Loucy (cell line): ENCODE data around the gene SPATA33.

Source experiments
- H2AFZ ChIP-seq: fragments of 200-600 bp; sonication (generic); 2 replicates; pipeline ENCODE4 v1.6.0; 2016; ENCODE audit warnings: antibody characterized with exemption, mild to moderate bottlenecking, low read length, moderate library complexity
- H3F3A ChIP-seq: fragments of 200-600 bp; 2 replicates; pipeline ENCODE4 v1.6.0; 2016; ENCODE audit warnings: antibody characterized with exemption, low read depth, mild to moderate bottlenecking
- H3K27me3 ChIP-seq: fragments of 200-600 bp; sonication (generic); 2 replicates; pipeline ENCODE4 v1.6.1; 2014; ENCODE audit warnings: low read length, mild to moderate bottlenecking; ENCODE audit not compliant: insufficient read depth, poor library complexity, severe bottlenecking
- H3K36me3 ChIP-seq: fragments of 200-600 bp; sonication (generic); 2 replicates; pipeline ENCODE4 v1.6.1; 2016; ENCODE audit warnings: low read length; ENCODE audit not compliant: insufficient read depth
- H3K4me1 ChIP-seq: fragments of 200-600 bp; sonication (generic); 2 replicates; pipeline ENCODE4 v1.5.1; 2014; ENCODE audit warnings: low read length, mild to moderate bottlenecking; ENCODE audit not compliant: insufficient read depth, poor library complexity, severe bottlenecking
- H3K4me2 ChIP-seq: fragments of 200-600 bp; sonication (generic); 2 replicates; pipeline ENCODE4 v1.6.0; 2014; ENCODE audit warnings: antibody characterized with exemption, low read length, low read depth, mild to moderate bottlenecking; ENCODE audit not compliant: poor library complexity, severe bottlenecking
- H3K4me3 ChIP-seq: fragments of 200-600 bp; sonication (generic); 2 replicates; pipeline ENCODE4 v1.5.1; 2014; ENCODE audit warnings: low read length, mild to moderate bottlenecking, mixed read lengths; ENCODE audit not compliant: poor library complexity, severe bottlenecking
- H3K79me2 ChIP-seq: fragments of 200-600 bp; sonication (generic); 2 replicates; pipeline ENCODE4 v1.6.1; 2014; ENCODE audit warnings: low read length; ENCODE audit not compliant: insufficient read depth
- H3K9ac ChIP-seq: fragments of 200-600 bp; sonication (generic); 2 replicates; pipeline ENCODE4 v1.6.0; 2014; ENCODE audit warnings: mild to moderate bottlenecking, low read depth, low read length, moderate library complexity; ENCODE audit not compliant: poor library complexity, severe bottlenecking
- H3K9me2 ChIP-seq: fragments of 200-600 bp; sonication (generic); replicated peaks from 2 replicates; pipeline ENCODE4 v1.6.1; 2016; ENCODE audit warnings: low read depth, low read length, mixed read lengths
- H3K9me3 ChIP-seq: fragments of 200-600 bp; sonication (generic); 2 replicates; pipeline ENCODE4 v1.6.1; 2014; ENCODE audit warnings: mild to moderate bottlenecking, antibody characterized with exemption, low read length, low read depth; ENCODE audit not compliant: insufficient read depth
- H4K20me1 ChIP-seq: fragments of 200-600 bp; sonication (generic); 2 replicates; pipeline ENCODE4 v1.6.0; 2014; ENCODE audit warnings: antibody characterized with exemption, low read length, mild to moderate bottlenecking; ENCODE audit not compliant: insufficient read depth, poor library complexity, severe bottlenecking
- EZH2phosphoT487 ChIP-seq: fragments of 200-600 bp; IDR thresholded peaks from 2 replicates; pipeline ENCODE4 v1.6.1; 2018; ENCODE audit warnings: antibody characterized with exemption, mild to moderate bottlenecking, moderate library complexity, borderline replicate concordance
- TF ChIP-seq, protein P1 (sequence below): fragments of 200-600 bp; sonication (generic); conservative IDR thresholded peaks from 2 replicates; pipeline ENCODE4 v1.5.1; 2014; ENCODE audit warnings: mild to moderate bottlenecking, antibody characterized with exemption, low read length

SPATA33 gene

DNA sequence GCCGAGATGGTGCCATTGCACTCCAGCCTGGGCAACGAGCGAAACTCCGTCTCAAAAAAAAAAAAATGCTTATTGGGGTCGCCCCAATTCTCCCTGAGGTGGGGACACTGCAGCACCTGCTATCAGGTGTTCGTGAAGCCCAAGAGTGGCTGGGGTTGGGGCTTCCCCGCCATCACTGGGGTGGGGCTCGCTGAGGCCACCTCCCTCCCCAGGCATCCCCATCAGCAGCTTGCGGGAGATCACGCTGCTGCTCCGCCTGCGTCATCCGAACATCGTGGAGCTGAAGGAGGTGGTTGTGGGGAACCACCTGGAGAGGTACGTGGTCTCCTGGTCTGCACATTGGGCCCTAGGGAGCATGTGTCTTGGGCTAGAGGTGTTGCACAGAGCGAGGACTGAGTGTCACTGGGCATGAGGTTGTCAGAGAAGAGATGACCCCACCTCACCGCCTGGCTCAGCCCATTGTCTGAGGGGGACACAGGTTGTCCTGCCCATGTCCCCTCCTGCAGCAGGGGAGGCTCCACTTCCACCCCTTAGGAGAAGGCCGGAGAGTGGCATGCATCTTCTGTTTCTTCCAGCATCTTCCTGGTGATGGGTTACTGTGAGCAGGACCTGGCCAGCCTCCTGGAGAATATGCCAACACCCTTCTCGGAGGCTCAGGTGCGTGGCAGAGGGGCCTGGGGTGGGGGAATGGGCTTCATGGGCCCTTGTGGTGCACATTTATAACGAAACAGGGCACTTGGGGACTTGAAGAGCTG is 33.8 kb downstream of the SPATA33 start:
- Histone ChIP-seq H3K4me2 (no peak overlapping the region), H3K4me3 (no peak overlapping the region)

DNA sequence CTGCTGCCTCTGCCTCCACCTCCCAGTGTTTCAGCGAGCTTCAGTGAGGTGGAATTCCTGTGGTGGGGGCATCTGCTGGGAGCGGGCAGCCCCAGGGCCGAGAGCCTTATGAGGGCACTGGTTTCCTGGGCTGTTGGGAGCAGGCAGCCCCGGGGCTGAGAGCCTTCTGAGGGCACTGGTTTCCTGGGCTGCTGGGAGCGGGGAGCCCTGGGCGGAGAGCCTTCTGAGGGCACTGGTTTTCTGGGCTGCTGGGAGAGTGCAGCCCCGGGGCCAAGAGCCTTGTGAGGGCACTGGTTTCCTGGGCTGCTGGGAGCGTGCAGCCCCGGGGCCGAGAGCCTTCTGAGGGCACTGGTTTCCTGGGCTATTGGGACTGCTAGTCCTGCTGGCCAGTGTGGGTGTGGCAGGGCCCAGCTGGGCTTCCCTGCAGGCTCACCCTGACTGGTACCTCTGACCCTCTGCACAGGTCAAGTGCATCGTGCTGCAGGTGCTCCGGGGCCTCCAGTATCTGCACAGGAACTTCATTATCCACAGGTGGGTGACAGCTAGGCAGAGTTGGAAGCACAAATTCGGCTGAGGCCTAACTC is 34.4 kb downstream of the SPATA33 start:
- no peak overlapping the region for H2AFZ ChIP-seq
- H3K4me3 ChIP-seq = no peak overlapping the region
- no peaks in the 10 kb centered on the region for H3K27me3 ChIP-seq
- H3F3A ChIP-seq = no peaks in the 10 kb centered on the region
- peaks cover 16% of the 10 kb centered on the region for H3K4me1 ChIP-seq
- no peaks in the 10 kb centered on the region for H3K9me3 ChIP-seq
- H4K20me1 ChIP-seq = no peaks in the 10 kb centered on the region
- H3K9ac ChIP-seq = no peak overlapping the region
- H3K4me2 ChIP-seq = no peak overlapping the region
- no peaks in the 10 kb centered on the region for H3K9me2 ChIP-seq
- peaks cover 13% of the 10 kb centered on the region; the same call in 1 of the 2 replicates for H3K79me2 ChIP-seq
- no peak for TF ChIP-seq EZH2phosphoT487
- TF ChIP-seq, protein P1, sequence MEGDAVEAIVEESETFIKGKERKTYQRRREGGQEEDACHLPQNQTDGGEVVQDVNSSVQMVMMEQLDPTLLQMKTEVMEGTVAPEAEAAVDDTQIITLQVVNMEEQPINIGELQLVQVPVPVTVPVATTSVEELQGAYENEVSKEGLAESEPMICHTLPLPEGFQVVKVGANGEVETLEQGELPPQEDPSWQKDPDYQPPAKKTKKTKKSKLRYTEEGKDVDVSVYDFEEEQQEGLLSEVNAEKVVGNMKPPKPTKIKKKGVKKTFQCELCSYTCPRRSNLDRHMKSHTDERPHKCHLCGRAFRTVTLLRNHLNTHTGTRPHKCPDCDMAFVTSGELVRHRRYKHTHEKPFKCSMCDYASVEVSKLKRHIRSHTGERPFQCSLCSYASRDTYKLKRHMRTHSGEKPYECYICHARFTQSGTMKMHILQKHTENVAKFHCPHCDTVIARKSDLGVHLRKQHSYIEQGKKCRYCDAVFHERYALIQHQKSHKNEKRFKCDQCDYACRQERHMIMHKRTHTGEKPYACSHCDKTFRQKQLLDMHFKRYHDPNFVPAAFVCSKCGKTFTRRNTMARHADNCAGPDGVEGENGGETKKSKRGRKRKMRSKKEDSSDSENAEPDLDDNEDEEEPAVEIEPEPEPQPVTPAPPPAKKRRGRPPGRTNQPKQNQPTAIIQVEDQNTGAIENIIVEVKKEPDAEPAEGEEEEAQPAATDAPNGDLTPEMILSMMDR = no peak
- no peaks in the 10 kb centered on the region for H3K36me3 ChIP-seq

More for the DNA sequence above, 33.8 kb downstream of the SPATA33 start:
- Histone ChIP-seq H3K27me3 (no peaks in the 10 kb centered on the region), H4K20me1 (no peaks in the 10 kb centered on the region), H3K9me2 (no peaks in the 10 kb centered on the region), H3K9ac (no peak overlapping the region), H3K79me2 (peaks cover 13% of the 10 kb centered on the region; the same call in 1 of the 2 replicates), H3F3A (no peaks in the 10 kb centered on the region), H3K36me3 (no peaks in the 10 kb centered on the region), H2AFZ (no peak overlapping the region), H3K4me1 (peaks cover 12% of the 10 kb centered on the region), H3K9me3 (no peaks in the 10 kb centered on the region)
- no peak for TF ChIP-seq EZH2phosphoT487
- TF ChIP-seq, protein P1 = no peak

DNA sequence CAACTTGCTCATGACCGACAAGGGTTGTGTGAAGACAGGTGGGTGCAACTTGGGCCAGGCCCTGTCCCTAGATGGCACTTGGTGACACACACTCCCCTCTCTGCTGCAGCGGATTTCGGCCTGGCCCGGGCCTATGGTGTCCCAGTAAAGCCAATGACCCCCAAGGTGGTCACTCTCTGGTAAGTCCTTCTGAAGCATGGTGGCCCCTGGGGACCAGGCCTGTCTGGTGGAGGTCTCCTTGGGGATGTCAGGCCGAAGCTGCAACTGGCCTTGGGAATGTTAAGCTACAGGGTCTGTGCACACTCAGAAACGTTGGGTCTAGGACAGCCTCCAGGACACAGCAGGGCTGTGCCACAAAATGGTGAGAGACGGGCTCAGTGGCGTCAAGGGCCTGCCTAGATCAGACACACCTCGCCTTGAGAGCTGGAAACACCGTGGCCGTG is 35.7 kb downstream of the SPATA33 start:
- Histone ChIP-seq H3K36me3 (no peaks in the 10 kb centered on the region), H3F3A (no peaks in the 10 kb centered on the region), H4K20me1 (no peaks in the 10 kb centered on the region)

More for the DNA sequence above, 35.7 kb downstream of the SPATA33 start:
- Histone ChIP-seq H3K4me3 (no peak overlapping the region), H3K9ac (no peak overlapping the region), H3K4me2 (no peak overlapping the region), H3K79me2 (peaks cover 3% of the 10 kb centered on the region; the same call in 1 of the 2 replicates), H2AFZ (no peak overlapping the region), H3K4me1 (peaks cover 14% of the 10 kb centered on the region), H3K9me2 (no peaks in the 10 kb centered on the region), H3K9me3 (no peaks in the 10 kb centered on the region), H3K27me3 (no peaks in the 10 kb centered on the region)
- TF ChIP-seq, protein P1 = no peak
- TF ChIP-seq EZH2phosphoT487 = no peak
